SK-N-SH (cell line): Measurements from ENCODE around the gene HRH1. TPM values are rescaled to one million over a fixed set of nuclear protein-coding genes. Genes with fewer than 3 reads are reported as not detected.
A peak's percentile ranks its signal among the peaks of the same experiment; 100 is the strongest.

Experiments used
- CTCF ChIA-PET: fragments of 300-600, 350-600 bp; formaldehyde crosslinking; extraction: SDS; loops from one replicate; lab custom pipeline; 2021; lab: Yijun Ruan, JAX
- POLR2A ChIA-PET: fragments of 350-600 bp; sonication (Branson Sonifier 250); formaldehyde crosslinking; extraction: SDS; loops from one replicate; lab custom pipeline; 2020; ENCODE audit warnings: antibody characterized with exemption, inconsistent platforms; lab: Yijun Ruan, JAX
- DNase-seq: peaks from one replicate; pipeline ENCODE4 v3.0.0; 2012
- H2AFZ ChIP-seq: fragments of 200-600 bp; sonication (generic); 2 replicates; pipeline ENCODE4 v1.8.1; 2016; ENCODE audit warnings: antibody characterized with exemption, mild to moderate bottlenecking, low read depth
- H3F3A ChIP-seq: fragments of 200-600 bp; sonication (generic); replicated peaks from 2 replicates; pipeline ENCODE3; 2016; ENCODE audit warnings: antibody characterized with exemption, mild to moderate bottlenecking; ENCODE audit not compliant: insufficient read depth
- H3K27ac ChIP-seq, 2 experiments: fragments of 200-500 bp in 1 of 2; fragments of 200-600 bp in 1 of 2; sonication (Bioruptor generic) in 1 of 2; sonication (generic), shearing (Covaris generic) in 1 of 2; 2 replicates each; pipeline versions ENCODE4 v1.5.1 to v1.6.1; 2014 to 2016; ENCODE audit warnings: low read depth in 2 of 2, inconsistent platforms in 1 of 2, low read length in 1 of 2, mild to moderate bottlenecking in 1 of 2, mixed read lengths in 1 of 2
- H3K27me3 ChIP-seq: fragments of 200-600 bp; sonication (generic), shearing (Covaris generic); 2 replicates; pipeline ENCODE4 v1.6.1; 2016; ENCODE audit warnings: mixed run types; ENCODE audit not compliant: insufficient read depth
- H3K36me3 ChIP-seq, 2 experiments: fragments of 200-500 bp in 1 of 2; fragments of 200-600 bp in 1 of 2; sonication (Bioruptor generic) in 1 of 2; sonication (generic) in 1 of 2; replicated peaks in 1 of 2; 2 replicates each; pipeline versions ENCODE3 to v1.5.1; 2014 to 2016; ENCODE audit warnings: low read length in 1 of 2, mild to moderate bottlenecking in 1 of 2; ENCODE audit not compliant: insufficient read depth in 2 of 2, control insufficient read depth in 1 of 2
- H3K4me1 ChIP-seq, 2 experiments: fragments of 200-500 bp in 1 of 2; fragments of 200-600 bp in 1 of 2; sonication (Bioruptor generic) in 1 of 2; sonication (generic), shearing (Covaris generic) in 1 of 2; 2 replicates each; pipeline versions ENCODE4 v1.5.1 to v1.6.1; 2014 to 2016; ENCODE audit warnings: low read depth in 1 of 2, low read length in 1 of 2, mixed run types in 1 of 2; ENCODE audit not compliant: insufficient read depth in 2 of 2, control insufficient read depth in 1 of 2
- H3K4me2 ChIP-seq: fragments of 200-600 bp; sonication (generic), shearing (Covaris generic); 2 replicates; pipeline ENCODE4 v1.6.1; 2017; ENCODE audit warnings: mixed run types
- H3K4me3 ChIP-seq, 2 experiments: fragments of 200-500 bp in 1 of 2; fragments of 200-600 bp in 1 of 2; sonication (Bioruptor generic) in 1 of 2; sonication (generic), shearing (Covaris generic) in 1 of 2; 2 replicates each; pipeline versions ENCODE4 v1.5.1 to v1.8.1; 2014 to 2016; ENCODE audit warnings: low read depth in 2 of 2, inconsistent platforms in 1 of 2, low read length in 1 of 2, mild to moderate bottlenecking in 1 of 2, mixed read lengths in 1 of 2, moderate library complexity in 1 of 2
- H3K79me2 ChIP-seq: fragments of 200-600 bp; sonication (generic); 2 replicates; pipeline ENCODE4 v1.8.1; 2017; ENCODE audit warnings: mild to moderate bottlenecking; ENCODE audit not compliant: insufficient read depth
- H3K9ac ChIP-seq: fragments of 200-600 bp; sonication (generic); 2 replicates; pipeline ENCODE4 v1.6.1; 2017; ENCODE audit warnings: mixed run types
- H3K9me2 ChIP-seq: fragments of 200-600 bp; sonication (generic); 2 replicates; pipeline ENCODE4 v1.6.1; 2017; ENCODE audit warnings: mixed run types
- H3K9me3 ChIP-seq: fragments of 200-600 bp; sonication (generic); 2 replicates; pipeline ENCODE4 v1.6.1; 2017; ENCODE audit warnings: mixed run types, mild to moderate bottlenecking, moderate library complexity
- H4K20me1 ChIP-seq: fragments of 200-600 bp; sonication (generic); 2 replicates; pipeline ENCODE4 v1.6.1; 2017; ENCODE audit warnings: mild to moderate bottlenecking, mixed run types; ENCODE audit not compliant: insufficient read depth
- CTCF ChIP-seq: fragments of 200-600 bp; sonication (generic); IDR thresholded peaks from 2 replicates; pipeline ENCODE4 v1.6.1; 2017; ENCODE audit warnings: antibody characterized with exemption, mild to moderate bottlenecking, moderate library complexity
- EP300 ChIP-seq, 2 experiments: IDR thresholded peaks; 2 replicates each; pipeline versions ENCODE4 v1.4.0 to v1.6.1; 2012; ENCODE audit warnings: borderline replicate concordance in 1 of 2, low read depth in 1 of 2, low read length in 1 of 2
- FOXJ3 ChIP-seq: sonication (generic); formaldehyde crosslinking; IDR thresholded peaks from 2 replicates; pipeline ENCODE4 v1.5.1; 2020; ENCODE audit warnings: mild to moderate bottlenecking, missing genetic modification reagents
- FOXM1 ChIP-seq: IDR thresholded peaks from 2 replicates; pipeline ENCODE4 v1.4.0; 2012; ENCODE audit warnings: low read depth, mild to moderate bottlenecking
- GABPA ChIP-seq: IDR thresholded peaks from 2 replicates; pipeline ENCODE4 v1.4.0; 2012; ENCODE audit warnings: low read depth, mild to moderate bottlenecking
- JUND ChIP-seq: IDR thresholded peaks from 2 replicates; pipeline ENCODE4 v1.4.0; 2012
- MEF2A ChIP-seq: IDR thresholded peaks from 2 replicates; pipeline ENCODE4 v1.4.0; 2012; ENCODE audit warnings: low read depth, borderline replicate concordance
- NFIC ChIP-seq: IDR thresholded peaks from 2 replicates; pipeline ENCODE4 v1.4.0; 2012; ENCODE audit warnings: borderline replicate concordance
- PBX3 ChIP-seq: IDR thresholded peaks from 2 replicates; pipeline ENCODE4; 2012
- RAD21 ChIP-seq: IDR thresholded peaks from 2 replicates; pipeline ENCODE4 v1.6.1; 2012; ENCODE audit warnings: mild to moderate bottlenecking, low read length
- RCOR1 ChIP-seq: fragments of 150-350 bp; IDR thresholded peaks from 2 replicates; pipeline ENCODE4 v1.6.1; 2017; ENCODE audit warnings: antibody characterized with exemption, low read length
- RFX5 ChIP-seq: IDR thresholded peaks from 2 replicates; pipeline ENCODE4 v1.6.1; 2012; ENCODE audit warnings: mild to moderate bottlenecking, improper control_type of control experiment, low read length
- RXRA ChIP-seq: IDR thresholded peaks from 2 replicates; pipeline ENCODE4 v1.4.0; 2012; ENCODE audit warnings: low read depth, mild to moderate bottlenecking, borderline replicate concordance
- SMC3 ChIP-seq: IDR thresholded peaks from 2 replicates; pipeline ENCODE4 v1.6.1; 2012; ENCODE audit warnings: low read depth, low read length, improper control_type of control experiment
- TCF12 ChIP-seq: IDR thresholded peaks from 2 replicates; pipeline ENCODE4 v1.4.0; 2012
- TEAD4 ChIP-seq: IDR thresholded peaks from 2 replicates; pipeline ENCODE4 v1.4.0; 2012; ENCODE audit warnings: mild to moderate bottlenecking, borderline replicate concordance; ENCODE audit not compliant: insufficient read depth
- USF1 ChIP-seq: IDR thresholded peaks from 2 replicates; pipeline ENCODE4 v1.4.0; 2012; ENCODE audit warnings: low read depth, borderline replicate concordance
- WGBS: methylation state at CpG from one replicate; pipeline ENCODE4 v1.1.6; 2017; ENCODE audit warnings: low lambda C conversion rate; 5-methylcytosine and 5-hydroxymethylcytosine counted together
- polyA plus RNA-seq, 3 experiments: library from polyadenylated mRNA; depleted of rRNA; stranded (reverse); fragments of >200 nt; gene quantifications; 2 replicates each; pipeline ENCODE4 v1.2.3, GENCODE V29; 2012
- TF ChIP-seq, protein P1 (sequence below): IDR thresholded peaks from 2 replicates; pipeline ENCODE4 v1.4.0; 2012; ENCODE audit warnings: low read depth, borderline replicate concordance

The HRH1 gene
- polyA plus RNA-seq, 1 of the 3 experiments (the other 2 are of a cell fraction), result 6.2 TPM

- peak overlapping the region; percentile 34; the same call in 1 of the 2 replicates for H3K9ac ChIP-seq
- H4K20me1 ChIP-seq, result no peaks in the 10 kb centered on the region
- H3K9me3 ChIP-seq, result peaks cover 7% of the 10 kb centered on the region; the same call in 1 of the 2 replicates
- H3K36me3 ChIP-seq, result peaks cover 0 to 20% of the 10 kb centered on the region in 2 experiments
- no peaks in the 10 kb centered on the region for H3K9me2 ChIP-seq
- H3K27me3 ChIP-seq, result no peaks in the 10 kb centered on the region
- H3F3A ChIP-seq, result peaks cover 40% of the 10 kb centered on the region
- H3K79me2 ChIP-seq, result peaks cover 76% of the 10 kb centered on the region
- WGBS, result 73% methylated on average over 8 of the region's 8 CpGs
- no peak overlapping the region for H2AFZ ChIP-seq
- H3K4me3 ChIP-seq, result no peak overlapping the region; a peak in 1 of 4 replicates
- DNase-seq, result peak; percentile 70
- H3K4me2 ChIP-seq, result peak overlapping the region; percentile 78; the same call in 1 of the 2 replicates
- peak overlapping the region; percentile 64 to 98 for H3K27ac ChIP-seq
- ChIA-PET CTCF (interaction anchor here (0.6 to 3.9 kb wide), 24 partner anchors 9 to 289 kb away, joined by 3 to 48 read pairs (median 4); no protein-coding TSS in a partner anchor), POLR2A (no interaction called here)
- no peak for TF ChIP-seq RXRA
- peak; percentile 53 for TF ChIP-seq SMC3
- TF ChIP-seq TCF12, result peak; percentile 22; the same call in 1 of the 2 replicates
- TF ChIP-seq RFX5, result no peak
- peak; percentile 56 for TF ChIP-seq PBX3
- peak; percentile 66 for TF ChIP-seq RAD21
- peak; percentile 80 for TF ChIP-seq CTCF
- H3K4me1 ChIP-seq, result peaks cover 0 to 10% of the 10 kb centered on the region in 2 experiments; a peak in 3 of 4 replicates
These were observed 82.5 kb downstream of the HRH1 start for GRCh38 chr3:11236588-11237461.

DNA sequence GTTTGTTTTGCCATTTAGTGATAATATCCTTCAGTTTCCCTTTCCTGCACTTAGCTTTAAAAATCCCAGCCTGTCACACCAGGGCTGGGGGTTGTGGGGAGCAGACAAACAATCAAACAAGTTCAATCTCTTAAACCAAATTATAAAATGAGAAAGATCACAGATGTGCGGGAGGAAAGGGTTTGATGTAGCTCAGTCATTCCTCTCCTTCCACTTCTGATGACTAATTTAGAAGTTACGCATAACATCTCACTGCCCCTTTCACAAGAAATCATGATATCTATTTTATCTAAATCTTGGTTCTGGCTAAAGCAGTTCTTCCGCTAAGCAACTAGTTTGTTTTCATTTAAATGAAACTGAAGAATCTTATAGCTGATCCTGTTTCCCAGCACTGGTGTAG lies 83.8 kb downstream of the HRH1 start:
- Histone ChIP-seq H2AFZ (no peak overlapping the region), H4K20me1 (no peaks in the 10 kb centered on the region), H3K36me3 (peaks cover 0 to 20% of the 10 kb centered on the region in 2 experiments), H3K27ac (peak overlapping the region; percentile 72 to 98; a peak in 3 of 4 replicates), H3K9ac (peak overlapping the region; percentile 72), H3K4me2 (peak overlapping the region; percentile 78), H3F3A (peaks cover 40% of the 10 kb centered on the region), H3K4me3 (peak overlapping the region in 1 of 2 experiments; percentile 39; a peak in 3 of 4 replicates), H3K9me3 (peaks cover 7% of the 10 kb centered on the region; the same call in 1 of the 2 replicates), H3K79me2 (peaks cover 74% of the 10 kb centered on the region), H3K27me3 (no peaks in the 10 kb centered on the region), H3K4me1 (peaks cover 0 to 10% of the 10 kb centered on the region in 2 experiments; a peak in 3 of 4 replicates), H3K9me2 (no peaks in the 10 kb centered on the region)
- 19% methylated on average over 3 of the region's 3 CpGs for WGBS
- DNase-seq, result no peak
- POLR2A ChIA-PET, result no interaction called here
- CTCF ChIA-PET, result interaction anchor here (0.9 to 3.9 kb wide), 6 partner anchors 14 to 179 kb away, joined by 3 to 48 read pairs (median 4); no protein-coding TSS in a partner anchor
- TF ChIP-seq JUND (peak; percentile 97), NFIC (peak; percentile 68), FOXM1 (peak; percentile 76; the same call in 1 of the 2 replicates), USF1 (no peak), RXRA (peak; percentile 74; the same call in 1 of the 2 replicates), TCF12 (peak; percentile 92), MEF2A (no peak), GABPA (peak; percentile 17; the same call in 1 of the 2 replicates), EP300 (IDR thresholded peaks at IDR 0.05; ENCODE audit: borderline replicate concordance in 1 of 2, low read depth in 1 of 2, low read length in 1 of 2) (peak; percentile 22 to 89; a peak in 2 of 4 replicates), TEAD4 (peak; percentile 86; the same call in 1 of the 2 replicates), PBX3 (peak; percentile 85), RCOR1 (no peak), FOXJ3 (CRISPR knock-in tag) (no peak)
- TF ChIP-seq, protein P1, sequence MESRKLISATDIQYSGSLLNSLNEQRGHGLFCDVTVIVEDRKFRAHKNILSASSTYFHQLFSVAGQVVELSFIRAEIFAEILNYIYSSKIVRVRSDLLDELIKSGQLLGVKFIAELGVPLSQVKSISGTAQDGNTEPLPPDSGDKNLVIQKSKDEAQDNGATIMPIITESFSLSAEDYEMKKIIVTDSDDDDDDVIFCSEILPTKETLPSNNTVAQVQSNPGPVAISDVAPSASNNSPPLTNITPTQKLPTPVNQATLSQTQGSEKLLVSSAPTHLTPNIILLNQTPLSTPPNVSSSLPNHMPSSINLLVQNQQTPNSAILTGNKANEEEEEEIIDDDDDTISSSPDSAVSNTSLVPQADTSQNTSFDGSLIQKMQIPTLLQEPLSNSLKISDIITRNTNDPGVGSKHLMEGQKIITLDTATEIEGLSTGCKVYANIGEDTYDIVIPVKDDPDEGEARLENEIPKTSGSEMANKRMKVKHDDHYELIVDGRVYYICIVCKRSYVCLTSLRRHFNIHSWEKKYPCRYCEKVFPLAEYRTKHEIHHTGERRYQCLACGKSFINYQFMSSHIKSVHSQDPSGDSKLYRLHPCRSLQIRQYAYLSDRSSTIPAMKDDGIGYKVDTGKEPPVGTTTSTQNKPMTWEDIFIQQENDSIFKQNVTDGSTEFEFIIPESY, result no peak
